HCT116 (cell line): ENCODE data around the gene VCX3B. TPM values are rescaled to one million over a fixed set of nuclear protein-coding genes. Genes with fewer than 3 reads are reported as not detected.
"Not testable (repeated sequence)": the region's sequence is repeated elsewhere in the genome, so short reads cannot be mapped to it uniquely, and the experiment has no call there.

Source experiments
- ATAC-seq: fragments of 200-7000 bp; cut with Tn5 transposase; 2 replicates; pipeline ENCODE4 v1.9.1; 2020; ENCODE audit warnings: mild to moderate bottlenecking, moderate library complexity
- BruUV-seq: library from RNA; stranded (reverse); fragments of 400-500 nt; replicated peaks from 2 replicates; lab custom pipeline; 2021; lab: Mats Ljungman, UMichigan
- CTCF ChIA-PET: fragments of 300-600 bp; sonication (Branson Sonifier 250); formaldehyde crosslinking; loops from one replicate; lab custom pipeline; 2021; ENCODE audit warnings: antibody characterized with exemption; lab: Charles Lee
- POLR2A ChIA-PET: fragments of 300-600, 350-600 bp; sonication (Branson Sonifier 250); formaldehyde crosslinking; loops from one replicate; lab custom pipeline; 2021; ENCODE audit warnings: antibody characterized with exemption; lab: Charles Lee
- RAD21 ChIA-PET, 2 experiments: fragments of 300-600 bp; sonication (Branson Sonifier 250); formaldehyde crosslinking; loops; one replicate each; lab custom pipeline; 2023; ENCODE audit warnings: low total read pairs in 2 of 2; ENCODE audit not compliant: uncharacterized antibody in 2 of 2, unreplicated experiment in 2 of 2, low non-redundant PET in 1 of 2; lab: Charles Lee
- DNase-seq: peaks from one replicate; pipeline ENCODE4 v3.0.0-alpha.2; 2010; ENCODE audit warnings: low read depth, low spot score
- H2AFZ ChIP-seq: fragments of 200-600 bp; shearing (Covaris generic), sonication (generic); 2 replicates; pipeline ENCODE4 v1.6.1; 2017; ENCODE audit warnings: low read depth, mixed run types, mixed read lengths, antibody characterized with exemption, low read length; ENCODE audit not compliant: poor library complexity, severe bottlenecking
- H3K27ac ChIP-seq: 2 replicates; pipeline ENCODE4 v1.5.1; 2012; ENCODE audit warnings: low read depth, low read length
- H3K27me3 ChIP-seq: fragments of 200-600 bp; sonication (generic); 2 replicates; pipeline ENCODE4 v1.6.1; 2016; ENCODE audit warnings: mixed run types, low read length, mixed read lengths; ENCODE audit not compliant: insufficient read depth
- H3K36me3 ChIP-seq, 2 experiments: fragments of 200-500 bp in 1 of 2; fragments of 200-600 bp in 1 of 2; sonication (Bioruptor generic) in 1 of 2; sonication (generic) in 1 of 2; 2 replicates each; pipeline versions ENCODE4 v1.5.1 to v1.6.1; 2014 to 2016; ENCODE audit warnings: low read length in 2 of 2, inconsistent platforms in 1 of 2, mixed read lengths in 1 of 2, mixed run types in 1 of 2; ENCODE audit not compliant: insufficient read depth in 2 of 2, control insufficient read depth in 1 of 2
- H3K4me1 ChIP-seq, 2 experiments: fragments of 200-600 bp in 1 of 2; sonication (generic) in 1 of 2; 2 replicates each; pipeline versions ENCODE4 v1.5.1 to v1.6.1; 2012 to 2017; ENCODE audit warnings: low read length in 2 of 2, inconsistent platforms in 1 of 2, mild to moderate bottlenecking in 1 of 2, mixed read lengths in 1 of 2, mixed run types in 1 of 2, moderate library complexity in 1 of 2; ENCODE audit not compliant: insufficient read depth in 2 of 2, control insufficient read depth in 1 of 2
- H3K4me2 ChIP-seq: fragments of 200-600 bp; sonication (generic); 2 replicates; pipeline ENCODE4 v1.6.1; 2017; ENCODE audit warnings: mixed run types, low read length, mixed read lengths
- H3K4me3 ChIP-seq, 2 experiments: fragments of 200-600 bp in 1 of 2; sonication (generic) in 1 of 2; replicated peaks in 1 of 2; 2 replicates each; pipeline ENCODE4 v1.5.1; 2011 to 2016; ENCODE audit warnings: low read length in 2 of 2, control low read depth in 1 of 2, low read depth in 1 of 2, mild to moderate bottlenecking in 1 of 2, mixed read lengths in 1 of 2, mixed run types in 1 of 2
- H3K79me2 ChIP-seq: fragments of 200-600 bp; sonication (generic); 2 replicates; pipeline ENCODE4 v1.6.1; 2017; ENCODE audit warnings: mild to moderate bottlenecking, mixed run types, low read length, moderate library complexity, mixed read lengths; ENCODE audit not compliant: insufficient read depth
- H3K9ac ChIP-seq: fragments of 200-600 bp; sonication (generic); 2 replicates; pipeline ENCODE4 v1.6.1; 2016; ENCODE audit warnings: low read length, mixed read lengths
- H3K9me2 ChIP-seq: fragments of 200-600 bp; sonication (generic), shearing (Covaris generic); 2 replicates; pipeline ENCODE4 v1.6.1; 2017; ENCODE audit warnings: mixed run types, mild to moderate bottlenecking, moderate library complexity; ENCODE audit not compliant: insufficient read depth
- H3K9me3 ChIP-seq, 2 experiments: fragments of 200-500 bp in 1 of 2; fragments of 200-600 bp in 1 of 2; sonication (Bioruptor generic) in 1 of 2; sonication (generic) in 1 of 2; 2 replicates each; pipeline ENCODE4 v1.6.1; 2014 to 2017; ENCODE audit warnings: low read length in 2 of 2, mixed read lengths in 2 of 2, inconsistent platforms in 1 of 2, low read depth in 1 of 2, mild to moderate bottlenecking in 1 of 2, mixed run types in 1 of 2, moderate library complexity in 1 of 2; ENCODE audit not compliant: control insufficient read depth in 1 of 2, insufficient read depth in 1 of 2
- H4K20me1 ChIP-seq: fragments of 200-600 bp; sonication (generic), shearing (Covaris generic); 2 replicates; pipeline ENCODE4 v1.6.1; 2017; ENCODE audit warnings: mixed run types, mild to moderate bottlenecking, moderate library complexity; ENCODE audit not compliant: insufficient read depth
- CEBPB ChIP-seq: IDR thresholded peaks from 2 replicates; pipeline ENCODE4 v1.6.1; 2012; ENCODE audit warnings: low read depth
- EGR1 ChIP-seq: IDR thresholded peaks from 2 replicates; pipeline ENCODE4 v1.6.1; 2012; ENCODE audit warnings: low read depth
- ELF1 ChIP-seq: IDR thresholded peaks from 2 replicates; pipeline ENCODE4 v1.6.1; 2012; ENCODE audit warnings: low read depth, borderline replicate concordance
- EZH2phosphoT487 ChIP-seq: fragments of 200-600 bp; IDR thresholded peaks from 2 replicates; pipeline ENCODE4 v1.6.1; 2018; ENCODE audit warnings: antibody characterized with exemption, borderline replicate concordance
- SIN3A ChIP-seq: IDR thresholded peaks from 2 replicates; pipeline ENCODE4 v1.6.1; 2012; ENCODE audit warnings: low read depth
- SP1 ChIP-seq: IDR thresholded peaks from 2 replicates; pipeline ENCODE4 v1.6.1; 2012; ENCODE audit warnings: low read depth
- SRF ChIP-seq: IDR thresholded peaks from 2 replicates; pipeline ENCODE4 v1.6.1; 2012; ENCODE audit warnings: low read depth
- TCF7L2 ChIP-seq: IDR thresholded peaks from 2 replicates; pipeline ENCODE4 v1.7.0; 2011; ENCODE audit warnings: borderline replicate concordance, inconsistent platforms; ENCODE audit not compliant: insufficient read depth, insufficient read length; ENCODE audit errors: extremely low read depth
- YY1 ChIP-seq: IDR thresholded peaks from 2 replicates; pipeline ENCODE4 v1.6.1; 2011; ENCODE audit warnings: low read length, low read depth, moderate library complexity, mild to moderate bottlenecking; ENCODE audit not compliant: insufficient replicate concordance; ENCODE audit errors: extremely low read depth
- ZNF274 ChIP-seq: fragments of 200-500 bp; sonication (Bioruptor generic); IDR thresholded peaks from 2 replicates; pipeline ENCODE4 v1.6.1; 2014; ENCODE audit warnings: mild to moderate bottlenecking, low read depth, low read length, inconsistent platforms
- intact Hi-C: fragments of 100-400 bp; cut with micrococcal nuclease; formaldehyde crosslinking; loops from 2 replicates; pipeline ENCODE4 v1.10.0; 2022
- total RNA-seq: library from RNA; stranded (reverse); gene quantifications from one replicate; pipeline ENCODE4 v1.2.1, GENCODE V29; 2021; ENCODE audit not compliant: unreplicated experiment
- TF ChIP-seq, protein P1 (sequence below): IDR thresholded peaks from 2 replicates; pipeline ENCODE4 v1.6.1; 2012
- TF ChIP-seq, protein P2 (sequence below): IDR thresholded peaks from 2 replicates; pipeline ENCODE4 v1.6.1; 2012; ENCODE audit warnings: low read depth

Gene VCX3B
- total RNA-seq, 1 experiment from 2014 or later = not detected

DNA sequence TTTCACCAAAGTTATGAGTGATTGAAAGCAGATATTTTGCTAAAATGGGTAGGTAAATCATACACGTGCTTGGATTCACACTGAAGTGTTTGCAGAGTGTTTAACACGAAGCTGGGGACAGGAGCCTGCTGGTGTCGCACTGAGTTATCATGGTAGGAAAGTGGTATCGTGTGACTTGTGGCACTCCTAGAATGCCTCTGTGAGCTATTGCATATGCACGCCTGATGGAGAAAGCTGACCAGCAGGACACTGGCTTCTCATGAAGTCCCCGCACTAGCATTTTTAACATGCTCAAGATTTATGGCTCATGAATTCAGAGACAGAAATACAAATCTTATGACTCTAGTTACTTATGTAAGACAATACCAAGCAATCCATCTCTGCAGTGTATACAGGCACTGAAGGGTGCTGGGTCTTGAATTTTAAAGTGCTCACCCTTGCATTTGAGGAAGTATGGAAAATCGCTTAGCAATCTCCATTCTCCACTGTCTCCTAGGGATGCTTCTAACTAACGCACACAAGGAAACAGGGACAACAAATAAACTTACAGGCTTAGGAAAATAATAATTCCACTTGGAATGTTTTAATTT, 19.8 kb downstream of the VCX3B start (continued):
- TF ChIP-seq YY1 = no peak
- TF ChIP-seq EGR1 = no peak
- no peak for TF ChIP-seq EZH2phosphoT487
- TF ChIP-seq SP1 = no peak
- TF ChIP-seq, all 23 proteins: peak for 0

DNA sequence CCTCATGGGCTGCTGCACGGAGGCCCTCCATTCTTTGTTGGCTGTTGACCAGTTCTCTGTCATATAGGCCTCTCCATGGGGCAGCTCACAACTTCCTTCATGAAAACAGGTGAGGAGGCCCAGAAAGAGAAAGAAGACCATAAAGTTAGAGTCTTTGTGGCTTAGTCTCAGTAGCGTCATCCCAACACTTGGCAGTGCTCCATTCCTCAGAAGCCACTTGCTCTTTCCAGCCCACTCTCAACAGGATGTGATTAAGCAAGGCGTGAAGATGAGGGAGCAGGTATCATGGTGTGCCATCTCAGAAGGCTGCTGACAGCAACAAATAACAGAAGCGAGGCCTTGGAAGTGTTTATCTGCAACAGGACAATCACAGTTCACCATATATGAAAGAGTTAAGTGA, 30.4 kb downstream of the VCX3B start:
- H2AFZ ChIP-seq, H4K20me1 ChIP-seq, POLR2A ChIA-PET, intact Hi-C loops, H3K4me2 ChIP-seq, H3K9me2 ChIP-seq, H3K9ac ChIP-seq, CTCF ChIA-PET, DNase-seq, H3K27ac ChIP-seq, H3K27me3 ChIP-seq, H3K4me1 ChIP-seq, H3K79me2 ChIP-seq, BruUV-seq, H3K36me3 ChIP-seq, ATAC-seq, H3K4me3 ChIP-seq, RAD21 ChIA-PET, H3K9me3 ChIP-seq: not testable (repeated sequence)

DNA sequence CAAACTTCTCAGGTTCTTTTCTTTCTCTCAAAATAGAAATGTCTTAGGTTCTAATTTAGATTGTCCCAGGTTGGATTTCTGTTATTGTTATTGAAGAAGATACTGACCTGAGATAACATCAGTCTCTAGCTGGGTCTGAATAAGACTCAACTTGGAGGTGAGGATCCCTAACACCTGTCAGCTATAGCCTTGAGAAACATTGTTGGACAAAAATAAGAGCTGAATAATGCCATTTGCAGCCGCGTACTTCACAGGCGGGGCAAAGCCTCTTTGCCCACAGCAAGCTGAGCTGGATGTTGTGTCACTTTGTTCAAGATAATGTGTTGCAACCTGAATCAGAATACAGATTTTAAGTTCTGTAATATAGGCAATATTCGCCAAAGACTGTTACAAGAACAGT, 35.6 kb downstream of the VCX3B start:
- Histone ChIP-seq H3K9ac (no peak overlapping the region), H3K9me2 (no peaks in the 10 kb centered on the region), H3K36me3 (no peaks in the 10 kb centered on the region), H4K20me1 (no peaks in the 10 kb centered on the region), H3K79me2 (no peaks in the 10 kb centered on the region), H3K27me3 (no peaks in the 10 kb centered on the region), H3K9me3 (no peaks in the 10 kb centered on the region), H3K4me1 (no peaks in the 10 kb centered on the region), H3K4me2 (no peak overlapping the region), H3K4me3 (no peak overlapping the region), H2AFZ (no peak overlapping the region), H3K27ac (no peak overlapping the region)
- RAD21 ChIA-PET = no interaction called here
- ATAC-seq (no peak), DNase-seq (no peak)
- POLR2A ChIA-PET = no interaction called here
- intact Hi-C loops = no loop called here
- no TSS peak for BruUV-seq
- CTCF ChIA-PET = no interaction called here
- no peak for TF ChIP-seq CEBPB
- TF ChIP-seq, protein P1, sequence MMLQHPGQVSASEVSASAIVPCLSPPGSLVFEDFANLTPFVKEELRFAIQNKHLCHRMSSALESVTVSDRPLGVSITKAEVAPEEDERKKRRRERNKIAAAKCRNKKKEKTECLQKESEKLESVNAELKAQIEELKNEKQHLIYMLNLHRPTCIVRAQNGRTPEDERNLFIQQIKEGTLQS = no peak
- no peak for TF ChIP-seq ELF1
- TF ChIP-seq EGR1 = no peak
- TF ChIP-seq, protein P2, sequence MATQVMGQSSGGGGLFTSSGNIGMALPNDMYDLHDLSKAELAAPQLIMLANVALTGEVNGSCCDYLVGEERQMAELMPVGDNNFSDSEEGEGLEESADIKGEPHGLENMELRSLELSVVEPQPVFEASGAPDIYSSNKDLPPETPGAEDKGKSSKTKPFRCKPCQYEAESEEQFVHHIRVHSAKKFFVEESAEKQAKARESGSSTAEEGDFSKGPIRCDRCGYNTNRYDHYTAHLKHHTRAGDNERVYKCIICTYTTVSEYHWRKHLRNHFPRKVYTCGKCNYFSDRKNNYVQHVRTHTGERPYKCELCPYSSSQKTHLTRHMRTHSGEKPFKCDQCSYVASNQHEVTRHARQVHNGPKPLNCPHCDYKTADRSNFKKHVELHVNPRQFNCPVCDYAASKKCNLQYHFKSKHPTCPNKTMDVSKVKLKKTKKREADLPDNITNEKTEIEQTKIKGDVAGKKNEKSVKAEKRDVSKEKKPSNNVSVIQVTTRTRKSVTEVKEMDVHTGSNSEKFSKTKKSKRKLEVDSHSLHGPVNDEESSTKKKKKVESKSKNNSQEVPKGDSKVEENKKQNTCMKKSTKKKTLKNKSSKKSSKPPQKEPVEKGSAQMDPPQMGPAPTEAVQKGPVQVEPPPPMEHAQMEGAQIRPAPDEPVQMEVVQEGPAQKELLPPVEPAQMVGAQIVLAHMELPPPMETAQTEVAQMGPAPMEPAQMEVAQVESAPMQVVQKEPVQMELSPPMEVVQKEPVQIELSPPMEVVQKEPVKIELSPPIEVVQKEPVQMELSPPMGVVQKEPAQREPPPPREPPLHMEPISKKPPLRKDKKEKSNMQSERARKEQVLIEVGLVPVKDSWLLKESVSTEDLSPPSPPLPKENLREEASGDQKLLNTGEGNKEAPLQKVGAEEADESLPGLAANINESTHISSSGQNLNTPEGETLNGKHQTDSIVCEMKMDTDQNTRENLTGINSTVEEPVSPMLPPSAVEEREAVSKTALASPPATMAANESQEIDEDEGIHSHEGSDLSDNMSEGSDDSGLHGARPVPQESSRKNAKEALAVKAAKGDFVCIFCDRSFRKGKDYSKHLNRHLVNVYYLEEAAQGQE = no peak
- TF ChIP-seq EZH2phosphoT487 = no peak
- no peak for TF ChIP-seq TCF7L2
- TF ChIP-seq YY1 = no peak
- no peak for TF ChIP-seq ZNF274
- no peak for TF ChIP-seq SRF
- TF ChIP-seq SIN3A = no peak
